SK-N-SH (cell line): ENCODE measurements around the gene MUC5AC. TPM values are rescaled to one million over a fixed set of nuclear protein-coding genes. Genes with fewer than 3 reads are reported as not detected.

Source experiments
- CTCF ChIA-PET: fragments of 300-600, 350-600 bp; formaldehyde crosslinking; extraction: SDS; loops from one replicate; lab custom pipeline; 2021; lab: Yijun Ruan, JAX
- POLR2A ChIA-PET: fragments of 350-600 bp; sonication (Branson Sonifier 250); formaldehyde crosslinking; extraction: SDS; loops from one replicate; lab custom pipeline; 2020; ENCODE audit warnings: antibody characterized with exemption, inconsistent platforms; lab: Yijun Ruan, JAX
- DNase-seq: peaks from one replicate; pipeline ENCODE4 v3.0.0; 2012
- H2AFZ ChIP-seq: fragments of 200-600 bp; sonication (generic); 2 replicates; pipeline ENCODE4 v1.8.1; 2016; ENCODE audit warnings: antibody characterized with exemption, mild to moderate bottlenecking, low read depth
- H3F3A ChIP-seq: fragments of 200-600 bp; sonication (generic); replicated peaks from 2 replicates; pipeline ENCODE3; 2016; ENCODE audit warnings: antibody characterized with exemption, mild to moderate bottlenecking; ENCODE audit not compliant: insufficient read depth
- H3K27ac ChIP-seq, 2 experiments: fragments of 200-500 bp in 1 of 2; fragments of 200-600 bp in 1 of 2; sonication (Bioruptor generic) in 1 of 2; sonication (generic), shearing (Covaris generic) in 1 of 2; 2 replicates each; pipeline versions ENCODE4 v1.5.1 to v1.6.1; 2014 to 2016; ENCODE audit warnings: low read depth in 2 of 2, inconsistent platforms in 1 of 2, low read length in 1 of 2, mild to moderate bottlenecking in 1 of 2, mixed read lengths in 1 of 2
- H3K27me3 ChIP-seq: fragments of 200-600 bp; sonication (generic), shearing (Covaris generic); 2 replicates; pipeline ENCODE4 v1.6.1; 2016; ENCODE audit warnings: mixed run types; ENCODE audit not compliant: insufficient read depth
- H3K36me3 ChIP-seq, 2 experiments: fragments of 200-500 bp in 1 of 2; fragments of 200-600 bp in 1 of 2; sonication (Bioruptor generic) in 1 of 2; sonication (generic) in 1 of 2; replicated peaks in 1 of 2; 2 replicates each; pipeline versions ENCODE3 to v1.5.1; 2014 to 2016; ENCODE audit warnings: low read length in 1 of 2, mild to moderate bottlenecking in 1 of 2; ENCODE audit not compliant: insufficient read depth in 2 of 2, control insufficient read depth in 1 of 2
- H3K4me1 ChIP-seq, 2 experiments: fragments of 200-500 bp in 1 of 2; fragments of 200-600 bp in 1 of 2; sonication (Bioruptor generic) in 1 of 2; sonication (generic), shearing (Covaris generic) in 1 of 2; 2 replicates each; pipeline versions ENCODE4 v1.5.1 to v1.6.1; 2014 to 2016; ENCODE audit warnings: low read depth in 1 of 2, low read length in 1 of 2, mixed run types in 1 of 2; ENCODE audit not compliant: insufficient read depth in 2 of 2, control insufficient read depth in 1 of 2
- H3K4me2 ChIP-seq: fragments of 200-600 bp; sonication (generic), shearing (Covaris generic); 2 replicates; pipeline ENCODE4 v1.6.1; 2017; ENCODE audit warnings: mixed run types
- H3K4me3 ChIP-seq, 2 experiments: fragments of 200-500 bp in 1 of 2; fragments of 200-600 bp in 1 of 2; sonication (Bioruptor generic) in 1 of 2; sonication (generic), shearing (Covaris generic) in 1 of 2; 2 replicates each; pipeline versions ENCODE4 v1.5.1 to v1.8.1; 2014 to 2016; ENCODE audit warnings: low read depth in 2 of 2, inconsistent platforms in 1 of 2, low read length in 1 of 2, mild to moderate bottlenecking in 1 of 2, mixed read lengths in 1 of 2, moderate library complexity in 1 of 2
- H3K79me2 ChIP-seq: fragments of 200-600 bp; sonication (generic); 2 replicates; pipeline ENCODE4 v1.8.1; 2017; ENCODE audit warnings: mild to moderate bottlenecking; ENCODE audit not compliant: insufficient read depth
- H3K9ac ChIP-seq: fragments of 200-600 bp; sonication (generic); 2 replicates; pipeline ENCODE4 v1.6.1; 2017; ENCODE audit warnings: mixed run types
- H3K9me2 ChIP-seq: fragments of 200-600 bp; sonication (generic); 2 replicates; pipeline ENCODE4 v1.6.1; 2017; ENCODE audit warnings: mixed run types
- H3K9me3 ChIP-seq: fragments of 200-600 bp; sonication (generic); 2 replicates; pipeline ENCODE4 v1.6.1; 2017; ENCODE audit warnings: mixed run types, mild to moderate bottlenecking, moderate library complexity
- H4K20me1 ChIP-seq: fragments of 200-600 bp; sonication (generic); 2 replicates; pipeline ENCODE4 v1.6.1; 2017; ENCODE audit warnings: mild to moderate bottlenecking, mixed run types; ENCODE audit not compliant: insufficient read depth
- ELF1 ChIP-seq: IDR thresholded peaks from 2 replicates; pipeline ENCODE4 v1.4.0; 2012
- FOXJ3 ChIP-seq: sonication (generic); formaldehyde crosslinking; IDR thresholded peaks from 2 replicates; pipeline ENCODE4 v1.5.1; 2020; ENCODE audit warnings: mild to moderate bottlenecking, missing genetic modification reagents
- JUND ChIP-seq: IDR thresholded peaks from 2 replicates; pipeline ENCODE4 v1.4.0; 2012
- NFIC ChIP-seq: IDR thresholded peaks from 2 replicates; pipeline ENCODE4 v1.4.0; 2012; ENCODE audit warnings: borderline replicate concordance
- REST ChIP-seq: IDR thresholded peaks from 2 replicates; pipeline ENCODE4 v1.6.1; 2012; ENCODE audit warnings: mild to moderate bottlenecking, low read depth, low read length, moderate library complexity
- RFX5 ChIP-seq: IDR thresholded peaks from 2 replicates; pipeline ENCODE4 v1.6.1; 2012; ENCODE audit warnings: mild to moderate bottlenecking, improper control_type of control experiment, low read length
- RXRA ChIP-seq: IDR thresholded peaks from 2 replicates; pipeline ENCODE4 v1.4.0; 2012; ENCODE audit warnings: low read depth, mild to moderate bottlenecking, borderline replicate concordance
- SIN3A ChIP-seq: IDR thresholded peaks from 2 replicates; pipeline ENCODE4 v1.6.1; 2012; ENCODE audit warnings: low read depth, mild to moderate bottlenecking, low read length, moderate library complexity, borderline replicate concordance
- ZBTB33 ChIP-seq: IDR thresholded peaks from 2 replicates; pipeline ENCODE4 v1.4.0; 2012; ENCODE audit warnings: low read depth, borderline replicate concordance
- WGBS: methylation state at CpG from one replicate; pipeline ENCODE4 v1.1.6; 2017; ENCODE audit warnings: low lambda C conversion rate; 5-methylcytosine and 5-hydroxymethylcytosine counted together
- polyA plus RNA-seq, 3 experiments: library from polyadenylated mRNA; depleted of rRNA; stranded (reverse); fragments of >200 nt; gene quantifications; 2 replicates each; pipeline ENCODE4 v1.2.3, GENCODE V29; 2012

MUC5AC gene
- polyA plus RNA-seq, 1 of the 3 experiments (the other 2 are of a cell fraction), result not detected

- H3K27ac ChIP-seq, result no peak overlapping the region
Measured at GRCh38 chr11:1181420-1181819, 23.7 kb downstream of the MUC5AC start.

More at GRCh38 chr11:1181420-1181819, 23.7 kb downstream of the MUC5AC start:
- H3K36me3 ChIP-seq, result no peaks in the 10 kb centered on the region
- H3K4me2 ChIP-seq, result no peak overlapping the region
- H2AFZ ChIP-seq, result no peak overlapping the region
- no peak for DNase-seq
- no peaks in the 10 kb centered on the region for H3K4me1 ChIP-seq
- H3K9ac ChIP-seq, result no peak overlapping the region
- WGBS, result 43% methylated on average over 3 of the region's 10 CpGs
- TF ChIP-seq ELF1 (no peak), REST (no peak), JUND (no peak), SIN3A (no peak), FOXJ3 (CRISPR knock-in tag) (no peak), NFIC (no peak), RFX5 (no peak), ZBTB33 (no peak), RXRA (no peak)
- no peaks in the 10 kb centered on the region for H3F3A ChIP-seq
- no peaks in the 10 kb centered on the region for H3K9me2 ChIP-seq
- H4K20me1 ChIP-seq, result no peaks in the 10 kb centered on the region
- no peaks in the 10 kb centered on the region for H3K79me2 ChIP-seq
- no peaks in the 10 kb centered on the region for H3K27me3 ChIP-seq
- H3K4me3 ChIP-seq, result no peak overlapping the region
- POLR2A ChIA-PET, result no interaction called here
- CTCF ChIA-PET, result interaction anchor here (1.5 kb wide), 1 partner anchor 18 kb away, joined by 4 read pairs; no protein-coding TSS in a partner anchor
- H3K9me3 ChIP-seq, result no peaks in the 10 kb centered on the region
